Left renal cortex interstitium (tissue), 4 donors: ENCODE measurements around the gene LDLRAD4. TPM values are rescaled to one million over a fixed set of nuclear protein-coding genes. Genes with fewer than 3 reads are reported as not detected.

Source experiments
- DNase-seq, 4 donors: peaks; one replicate each; pipeline ENCODE4 v3.0.0-alpha.2; 2013; ENCODE audit warnings: low read depth in 4 of 4, low spot score in 2 of 4, missing footprints in 1 of 4
- polyA plus RNA-seq, 4 donors: library from polyadenylated mRNA; unstranded; fragments of 120-200 nt; gene quantifications; one replicate each; pipeline ENCODE4 v1.2.1, GENCODE V29; 2013; ENCODE audit not compliant: insufficient read length in 4 of 4

LDLRAD4 gene
- polyA plus RNA-seq, 4 donors: 10.3 to 12.7 (median 12.3) TPM

DNA sequence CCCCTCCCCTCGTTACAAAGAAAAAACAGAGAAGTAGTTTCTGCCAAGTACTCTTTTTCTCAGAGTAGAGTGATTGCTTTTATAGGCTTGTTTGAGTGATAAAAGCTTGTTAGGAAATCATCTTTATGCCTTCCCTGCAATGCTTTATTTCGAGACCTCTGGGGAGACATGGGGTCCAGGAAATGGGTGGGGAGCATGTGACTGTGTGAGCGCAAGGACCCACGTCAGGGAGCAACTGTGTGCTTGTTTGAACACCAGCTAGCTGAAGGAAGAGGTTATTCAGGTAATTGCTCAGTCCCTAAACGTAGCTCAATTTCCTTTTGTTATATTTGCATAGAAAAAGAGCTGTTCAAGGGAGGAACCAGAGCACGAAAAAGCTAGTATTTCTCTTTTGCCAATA, 320.5 kb downstream of the LDLRAD4 start:
- no peak for DNase-seq

DNA sequence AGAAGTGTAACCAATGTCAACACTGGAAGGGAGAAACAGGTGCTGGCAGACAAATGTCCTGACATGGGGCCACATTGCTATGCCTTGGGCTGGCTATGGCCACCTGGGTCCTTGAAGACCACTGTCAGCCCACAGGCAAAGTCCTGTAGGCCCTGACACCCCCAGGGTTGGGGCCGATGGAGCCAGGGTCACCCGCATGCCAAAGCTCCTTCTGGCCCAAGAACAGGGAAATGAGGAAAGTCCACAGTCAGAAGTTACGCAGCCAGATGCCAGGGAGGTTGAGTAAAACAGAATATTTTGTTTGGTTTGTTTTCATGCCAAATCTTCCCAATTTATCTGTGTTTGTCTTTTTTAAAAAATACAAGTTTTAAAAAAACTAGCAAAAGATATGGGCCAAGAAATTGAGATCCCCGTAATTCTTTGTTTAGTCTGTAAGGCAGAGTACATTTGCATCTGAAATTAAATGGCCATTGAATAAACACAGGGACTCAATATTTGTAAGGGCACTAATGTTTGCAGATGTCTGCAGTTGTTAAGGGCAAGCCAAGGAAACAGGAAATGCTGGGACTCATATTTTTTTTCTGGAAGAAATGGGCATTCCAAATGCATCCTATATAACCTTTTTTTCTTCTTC, 321.4 kb downstream of the LDLRAD4 start:
- no peak for DNase-seq

- no peak for DNase-seq
Observed at GRCh38 chr18:13540477-13541182, 322.1 kb downstream of the LDLRAD4 start.

GRCh38 chr18:13541621-13542519, 323.3 kb downstream of the LDLRAD4 start:
- DNase-seq: no peak

GRCh38 chr18:13542520-13542847, 323.9 kb downstream of the LDLRAD4 start:
- no peak for DNase-seq

GRCh38 chr18:13543144-13543543, 324.6 kb downstream of the LDLRAD4 start:
- DNase-seq: no peak

- DNase-seq: no peak
Observed at GRCh38 chr18:13543811-13544732, 325.5 kb downstream of the LDLRAD4 start.

GRCh38 chr18:13544953-13545352, 326.4 kb downstream of the LDLRAD4 start:
- DNase-seq: no peak

GRCh38 chr18:13545514-13545913, 327.0 kb downstream of the LDLRAD4 start:
- no peak for DNase-seq

DNA sequence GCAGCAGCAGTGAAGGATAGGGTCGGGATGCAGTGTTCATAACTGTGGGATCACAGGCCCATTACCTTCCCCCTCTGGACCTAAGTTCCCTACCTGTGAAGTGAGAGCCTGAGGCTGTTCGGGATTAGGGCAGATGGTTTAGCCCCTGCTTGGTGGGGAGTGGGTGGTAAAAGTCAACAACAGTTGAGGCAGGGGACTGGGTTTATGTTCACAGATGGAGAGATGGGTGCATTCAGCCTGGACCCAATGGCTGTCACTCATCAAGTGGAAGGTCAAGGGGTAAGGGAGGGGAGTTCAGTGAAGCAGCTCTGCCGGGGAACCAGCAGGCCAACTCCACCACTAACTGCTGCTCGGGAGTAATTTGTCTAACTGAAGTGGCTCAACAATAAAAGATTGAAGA, 327.4 kb downstream of the LDLRAD4 start:
- DNase-seq: no peak

GRCh38 chr18:13546638-13547037, 328.1 kb downstream of the LDLRAD4 start:
- no peak for DNase-seq

DNA sequence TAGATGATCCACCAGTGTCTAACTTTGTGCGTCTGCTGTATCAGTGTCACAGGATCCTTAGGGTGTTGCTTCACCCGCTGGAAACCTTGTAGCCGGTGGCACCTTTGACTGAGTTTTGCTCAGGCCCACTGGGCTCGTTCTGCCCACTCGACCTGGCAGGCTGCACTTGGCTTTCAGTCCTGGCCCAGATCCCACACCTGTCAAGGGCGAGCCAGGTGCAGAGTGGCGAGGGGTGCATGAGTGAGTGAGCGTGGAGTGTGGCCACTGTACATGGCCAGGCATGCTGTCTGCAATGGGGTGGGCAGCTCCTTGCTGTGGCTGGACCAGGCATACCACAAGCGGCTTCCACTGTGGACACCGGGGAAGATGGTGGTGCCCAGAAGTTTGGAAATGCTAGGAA, 328.8 kb downstream of the LDLRAD4 start:
- DNase-seq: no peak

- DNase-seq: no peak
Observed at GRCh38 chr18:13548106-13548819, 329.7 kb downstream of the LDLRAD4 start.

GRCh38 chr18:13548966-13549879, 330.7 kb downstream of the LDLRAD4 start:
- DNase-seq: no peak

DNA sequence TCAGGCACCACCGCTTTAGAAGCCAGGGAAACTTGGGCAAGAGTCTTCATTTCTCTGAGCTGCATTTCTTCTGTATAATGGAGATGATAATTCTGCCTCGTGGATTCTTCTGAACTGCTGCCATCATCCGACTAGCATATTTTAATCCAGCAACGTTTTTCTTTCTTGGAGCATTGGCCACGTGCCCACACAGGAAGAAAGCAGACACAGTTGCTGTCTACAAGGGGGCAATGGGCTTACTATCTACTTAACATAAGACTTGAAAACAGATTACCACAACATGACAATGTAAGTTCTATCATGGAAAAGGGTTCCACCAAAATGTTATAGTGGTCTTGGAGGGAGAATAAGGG, 331.3 kb downstream of the LDLRAD4 start:
- DNase-seq: no peak

DNA sequence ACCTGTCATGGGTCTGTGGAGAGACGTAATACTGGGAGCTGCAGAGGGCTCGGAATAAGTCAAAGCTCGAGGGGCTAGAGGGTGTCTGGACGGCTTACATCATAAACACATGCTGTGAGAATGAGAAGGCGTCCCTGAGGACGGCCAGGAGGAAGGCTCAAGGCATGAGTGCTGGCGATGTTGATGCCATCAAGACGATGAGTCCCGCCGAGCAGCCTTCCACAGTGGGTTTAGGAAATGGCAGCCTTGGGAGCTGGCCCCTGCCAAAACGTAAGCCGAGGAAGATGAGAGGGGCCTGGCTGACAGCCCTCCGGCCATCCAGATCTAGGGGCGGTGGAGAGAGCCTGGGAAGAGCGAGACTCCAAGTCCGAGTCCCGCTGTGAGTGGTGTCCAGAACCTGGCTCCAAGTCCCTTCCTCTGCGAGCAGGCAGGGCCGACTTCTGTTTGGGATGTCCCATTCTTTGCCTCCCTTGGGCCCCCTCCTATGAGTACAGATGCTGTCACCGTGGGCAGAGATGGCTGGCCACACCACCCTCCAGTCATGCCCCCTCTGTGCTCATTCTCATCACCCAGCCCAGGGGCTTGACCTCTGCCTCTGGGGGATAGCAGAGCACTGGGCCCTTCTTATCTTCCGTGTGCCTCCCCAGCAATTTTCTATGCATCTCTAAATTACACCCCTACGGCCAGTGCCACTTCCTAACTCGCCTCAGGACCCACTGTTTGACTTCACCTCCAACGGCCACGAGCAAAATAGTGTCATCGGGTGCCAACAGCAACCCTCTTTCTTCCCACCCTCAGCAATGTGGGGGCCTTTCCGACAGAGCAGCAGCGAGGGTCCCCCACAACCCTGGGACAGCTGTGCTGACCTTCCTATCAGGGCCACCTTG, 332.1 kb downstream of the LDLRAD4 start:
- DNase-seq: no peak

- no peak for DNase-seq
Observed at GRCh38 chr18:13551305-13551603, 332.7 kb downstream of the LDLRAD4 start.
